HG03108 (cell line): ENCODE data around the gene NXT1.
"Not testable (repeated sequence)": the region's sequence is repeated elsewhere in the genome, so short reads cannot be mapped to it uniquely, and the experiment has no call there.

Experiments
- ATAC-seq: cut with Tn5 transposase; IDR thresholded peaks from one replicate; pipeline ENCODE4 v1.9.1; 2021; ENCODE audit warnings: moderate library complexity; ENCODE audit not compliant: unreplicated experiment

Gene NXT1

GRCh38 chr20:23327617-23328333 is 22.8 kb upstream of the NXT1 start:
- no peak for ATAC-seq

GRCh38 chr20:23331450-23332350 is 18.9 kb upstream of the NXT1 start:
- no peak for ATAC-seq

DNA sequence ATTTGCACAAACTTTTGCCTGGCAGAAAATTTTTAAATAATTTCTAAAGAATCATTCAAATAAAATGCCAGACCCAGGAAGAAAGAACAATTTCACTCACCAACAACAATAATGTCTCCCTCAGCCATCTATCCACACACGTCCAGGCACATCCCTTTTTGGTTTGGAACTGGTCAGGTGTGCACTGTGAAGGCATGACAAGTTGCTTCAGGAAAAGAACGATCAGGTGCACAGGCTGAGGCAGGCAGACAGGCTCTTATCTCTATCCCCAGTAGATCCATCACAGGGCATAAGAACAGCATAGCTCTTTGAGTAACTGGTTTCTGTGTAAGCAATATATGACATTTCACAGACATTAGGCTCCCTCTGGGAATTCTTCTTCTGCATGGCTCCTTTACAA is 18.1 kb upstream of the NXT1 start:
- no peak for ATAC-seq

GRCh38 chr20:23334111-23334510 is 16.5 kb upstream of the NXT1 start:
- no peak for ATAC-seq

DNA sequence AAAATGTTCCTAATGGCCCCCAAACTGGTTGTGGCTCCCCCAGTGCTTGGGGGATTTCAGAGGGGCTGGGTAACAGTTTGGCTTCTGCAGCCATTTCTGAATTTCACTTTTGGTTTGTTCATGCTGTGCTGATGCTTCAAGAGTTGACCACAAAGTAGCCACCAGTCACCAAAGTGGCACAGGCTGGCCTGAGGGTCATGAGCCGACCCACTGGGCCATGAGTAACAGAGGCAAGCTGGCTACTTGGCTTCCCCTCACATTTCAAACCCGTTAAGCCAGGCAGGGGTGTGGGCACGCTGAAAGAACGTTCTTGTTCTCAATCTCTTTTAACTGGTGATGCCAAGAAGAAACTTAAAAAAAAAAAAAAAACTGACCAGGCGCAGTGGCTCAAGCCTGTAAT is 15.1 kb upstream of the NXT1 start:
- ATAC-seq: no peak

- no peak for ATAC-seq
Observed at GRCh38 chr20:23336476-23336875, 14.1 kb upstream of the NXT1 start.

DNA sequence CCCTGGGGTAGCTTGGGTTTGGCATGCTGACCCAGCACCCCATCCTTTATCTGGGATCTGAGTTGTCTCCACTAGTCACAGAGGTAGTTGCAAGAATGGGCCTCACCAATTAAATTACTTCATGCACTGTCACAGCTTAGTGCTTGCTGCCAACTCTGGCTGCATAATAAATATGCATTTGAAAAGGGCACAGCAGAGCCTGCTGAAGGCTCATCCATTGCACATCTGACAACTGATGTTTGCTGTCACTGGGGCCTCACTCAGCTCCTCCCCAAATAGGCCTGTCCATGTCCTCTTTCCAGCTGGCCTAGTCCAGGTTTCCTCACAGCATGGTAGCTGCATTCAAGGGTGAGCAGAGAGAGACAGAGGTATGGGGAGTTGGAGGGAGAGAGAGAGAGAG is 13.3 kb upstream of the NXT1 start:
- ATAC-seq: no peak

- no peak for ATAC-seq
Observed at GRCh38 chr20:23339986-23340385, 10.6 kb upstream of the NXT1 start.

GRCh38 chr20:23340524-23340923 is 10.1 kb upstream of the NXT1 start:
- no peak for ATAC-seq

GRCh38 chr20:23341073-23341472 is 9.5 kb upstream of the NXT1 start:
- no peak for ATAC-seq

- ATAC-seq: no peak
Observed at GRCh38 chr20:23343590-23343989, 7.0 kb upstream of the NXT1 start.

DNA sequence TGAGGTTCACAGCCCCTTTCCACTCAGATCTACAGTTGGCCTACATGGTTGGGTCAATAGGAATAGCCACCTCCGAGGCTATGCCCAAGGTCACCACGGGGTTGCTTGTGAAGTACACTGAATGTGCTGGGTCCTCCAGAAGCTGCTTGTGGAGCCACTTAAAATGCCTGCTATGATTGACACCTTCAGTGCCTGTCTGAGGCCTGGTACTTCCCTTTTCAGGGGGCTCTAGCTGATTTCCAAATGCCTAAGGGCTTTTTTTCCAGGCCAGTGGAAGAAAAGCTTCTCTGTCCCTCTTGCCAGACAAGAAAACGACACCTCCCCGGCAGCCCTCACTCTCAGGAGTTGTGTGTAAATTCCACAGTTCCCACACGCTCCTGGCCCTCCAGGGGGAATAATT is 6.3 kb upstream of the NXT1 start:
- no peak for ATAC-seq

DNA sequence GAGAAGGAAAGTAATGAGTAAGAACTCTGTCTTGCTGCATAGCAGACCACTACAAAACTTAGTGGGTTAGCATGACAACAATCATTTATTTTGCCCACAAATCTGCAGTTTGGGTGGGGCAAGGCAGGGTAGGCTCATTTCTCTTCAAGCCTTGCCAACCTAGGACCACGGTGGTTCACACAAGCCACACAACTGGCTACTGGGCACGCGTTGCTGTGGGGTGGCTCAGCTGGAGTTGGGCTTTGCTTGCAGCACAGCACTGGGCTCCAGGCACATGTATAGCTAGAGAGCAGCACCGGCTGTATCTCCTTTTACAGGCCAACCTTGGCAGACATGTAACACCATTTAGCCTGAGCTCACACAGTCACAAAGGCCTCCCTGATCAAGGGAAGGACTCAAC is 4.6 kb upstream of the NXT1 start:
- no peak for ATAC-seq

GRCh38 chr20:23347791-23348190 is 2.8 kb upstream of the NXT1 start:
- no peak for ATAC-seq

DNA sequence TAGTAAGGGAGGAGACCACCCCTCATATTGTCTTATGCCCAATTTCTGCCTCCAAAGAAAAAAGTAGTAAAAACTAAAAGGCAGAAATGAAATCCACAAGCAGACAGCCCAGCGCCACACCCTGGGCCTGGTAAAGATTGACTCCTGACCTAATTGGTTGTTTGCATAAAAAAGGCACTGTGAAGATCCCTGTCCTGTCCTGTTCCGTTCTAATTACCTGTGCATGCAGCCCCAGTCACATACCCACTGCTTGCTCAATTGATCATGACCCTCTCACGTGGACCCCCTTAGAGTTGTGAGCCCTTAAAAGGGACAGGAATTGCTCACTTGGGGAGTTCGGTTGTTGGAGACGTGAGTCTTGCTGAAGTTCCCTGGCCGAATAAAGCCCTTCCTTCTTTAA is 2.1 kb upstream of the NXT1 start:
- not testable (repeated sequence) for ATAC-seq

GRCh38 chr20:23349338-23350195 is 1.0 kb upstream of the NXT1 start:
- ATAC-seq: peak; percentile 29

- ATAC-seq: no peak
Observed at GRCh38 chr20:23350904-23351838, 580 bp downstream of the NXT1 start.

- ATAC-seq: no peak
Observed at GRCh38 chr20:23356203-23356602, 5.6 kb downstream of the NXT1 start.

DNA sequence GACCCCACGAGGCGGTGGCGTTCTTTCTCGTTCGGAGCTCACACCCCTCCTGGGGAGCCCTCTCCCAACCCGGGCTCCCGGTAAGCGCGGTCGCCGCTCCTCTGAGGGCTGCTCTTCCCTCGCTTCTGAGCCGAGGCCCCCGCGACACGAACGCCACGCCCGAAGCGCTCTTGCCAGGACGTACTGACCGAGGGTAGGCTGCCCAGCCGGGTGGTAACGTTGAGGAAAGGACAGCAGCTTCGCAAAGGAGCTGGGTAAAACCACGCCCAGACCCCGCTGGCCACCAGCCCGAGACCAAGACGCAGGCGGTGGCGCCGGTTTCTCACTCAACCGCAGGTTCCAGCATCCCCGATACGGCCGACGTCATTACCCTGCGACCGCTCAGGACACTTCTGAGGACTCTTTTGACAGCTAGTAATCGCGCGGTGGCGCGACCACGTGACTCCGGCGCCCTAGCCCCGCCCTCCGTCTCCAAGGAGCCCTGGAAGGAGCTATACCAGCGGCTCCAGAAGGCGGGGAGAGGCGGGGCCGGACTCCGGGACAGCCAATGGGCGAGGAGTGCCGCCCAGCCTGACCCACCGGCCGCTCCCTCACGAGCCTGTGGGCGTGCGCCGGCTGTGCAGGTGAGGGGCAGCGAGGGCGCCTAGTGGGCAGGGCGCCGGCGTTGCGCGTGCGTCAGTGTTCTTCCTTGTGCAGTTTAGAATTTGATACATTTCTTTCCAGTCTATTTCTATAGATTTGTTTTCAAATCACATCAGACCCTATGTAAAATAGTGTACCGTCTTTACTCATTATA is 7.4 kb downstream of the NXT1 start:
- ATAC-seq: peak; percentile 70

- ATAC-seq: no peak
Observed at GRCh38 chr20:23358563-23358906, 7.9 kb downstream of the NXT1 start.
